ENCODE measurements around the gene DISC1.

The DISC1 gene

GRCh38 chr1:231849981-231850380 is 223.4 kb downstream of the DISC1 start:
- ATAC-seq: no peak

GRCh38 chr1:231850786-231851185 is 224.2 kb downstream of the DISC1 start:
- TF ChIP-seq ESRRG (CRISPR knock-in tag; IDR thresholded peaks at IDR 0.05) (no peak), ZNF70 (CRISPR knock-in tag; IDR thresholded peaks at IDR 0.05) (no peak), TOX (CRISPR knock-in tag; IDR thresholded peaks at IDR 0.05; ENCODE audit: borderline replicate concordance) (no peak), SNAI2 (CRISPR knock-in tag; IDR thresholded peaks at IDR 0.05) (no peak), TCF4 (CRISPR knock-in tag; IDR thresholded peaks at IDR 0.05; ENCODE audit: borderline replicate concordance) (no peak), ZNF565 (CRISPR knock-in tag; conservative IDR thresholded peaks at IDR 0.05; ENCODE audit: low read depth) (no peak), PATZ1 (CRISPR knock-in tag; IDR thresholded peaks at IDR 0.05; ENCODE audit: borderline replicate concordance) (no peak), RARB (CRISPR knock-in tag; IDR thresholded peaks at IDR 0.05) (no peak), ZFP30 (CRISPR knock-in tag; IDR thresholded peaks at IDR 0.05) (no peak), CREB5 (CRISPR knock-in tag; IDR thresholded peaks at IDR 0.05; ENCODE audit: low read depth) (no peak), OSR1 (CRISPR knock-in tag; IDR thresholded peaks at IDR 0.05) (no peak), TSHZ2 (CRISPR knock-in tag; IDR thresholded peaks at IDR 0.05) (no peak), ARNTL (CRISPR knock-in tag; IDR thresholded peaks at IDR 0.05; ENCODE audit: borderline replicate concordance, low read depth) (no peak), ZC3H10 (CRISPR knock-in tag; IDR thresholded peaks at IDR 0.05) (no peak), GLIS3 (CRISPR knock-in tag; IDR thresholded peaks at IDR 0.05) (no peak), POU6F1 (CRISPR knock-in tag; IDR thresholded peaks at IDR 0.05; ENCODE audit: borderline replicate concordance, low read depth) (no peak)
- ATAC-seq: no peak

More at GRCh38 chr1:231849981-231850380, 223.4 kb downstream of the DISC1 start:
- TF ChIP-seq PPARA (CRISPR knock-in tag; IDR thresholded peaks at IDR 0.05; ENCODE audit: borderline replicate concordance): no peak
- TF ChIP-seq ZFP3 (CRISPR knock-in tag; IDR thresholded peaks at IDR 0.05): no peak

GRCh38 chr1:231853588-231854207 is 227.1 kb downstream of the DISC1 start:
- TF ChIP-seq ARNTL (CRISPR knock-in tag; IDR thresholded peaks at IDR 0.05; ENCODE audit: borderline replicate concordance, low read depth) (no peak), TOX (CRISPR knock-in tag; IDR thresholded peaks at IDR 0.05; ENCODE audit: borderline replicate concordance) (no peak), CSDC2 (CRISPR knock-in tag; IDR thresholded peaks at IDR 0.05) (no peak), ESRRG (CRISPR knock-in tag; IDR thresholded peaks at IDR 0.05) (no peak), PPARA (CRISPR knock-in tag; IDR thresholded peaks at IDR 0.05; ENCODE audit: borderline replicate concordance) (no peak), ZFP30 (CRISPR knock-in tag; IDR thresholded peaks at IDR 0.05) (no peak), ZNF70 (CRISPR knock-in tag; IDR thresholded peaks at IDR 0.05) (no peak), GLIS3 (CRISPR knock-in tag; IDR thresholded peaks at IDR 0.05) (no peak)
- ATAC-seq: no peak

- no peak for ATAC-seq
- TF ChIP-seq ESRRG (CRISPR knock-in tag; IDR thresholded peaks at IDR 0.05) (no peak), GLIS3 (CRISPR knock-in tag; IDR thresholded peaks at IDR 0.05) (no peak), OSR1 (CRISPR knock-in tag; IDR thresholded peaks at IDR 0.05) (no peak), ZNF8 (CRISPR knock-in tag; IDR thresholded peaks at IDR 0.05) (no peak), ARNTL (CRISPR knock-in tag; IDR thresholded peaks at IDR 0.05; ENCODE audit: borderline replicate concordance, low read depth) (no peak), ZNF70 (CRISPR knock-in tag; IDR thresholded peaks at IDR 0.05) (no peak), CSDC2 (CRISPR knock-in tag; IDR thresholded peaks at IDR 0.05) (no peak), ZFP3 (CRISPR knock-in tag; IDR thresholded peaks at IDR 0.05) (no peak), PATZ1 (CRISPR knock-in tag; IDR thresholded peaks at IDR 0.05; ENCODE audit: borderline replicate concordance) (no peak), TSHZ2 (CRISPR knock-in tag; IDR thresholded peaks at IDR 0.05) (no peak), BACH2 (CRISPR knock-in tag; IDR thresholded peaks at IDR 0.05; ENCODE audit: borderline replicate concordance) (no peak)
Observed at GRCh38 chr1:231855361-231855760, 228.8 kb downstream of the DISC1 start.
